LoVo (cell line): ENCODE measurements around the gene MINDY1.

Source experiments
- DNase-seq: peaks from one replicate; pipeline ENCODE4 v3.0.0-alpha.2; 2016; ENCODE audit warnings: low spot score

Gene MINDY1

GRCh38 chr1:150985179-150985825 is 21.4 kb downstream of the MINDY1 start:
- DNase-seq = no peak

- DNase-seq = peak; percentile 34
These were observed 24.6 kb downstream of the MINDY1 start, which contains the start of gene ANXA9 for GRCh38 chr1:150981805-150982712. ANXA9 (plus strand) TSS chr1:150982292; CDS start chr1:150983106, 814 bp downstream.

- peak; percentile 34 for DNase-seq
These were observed 25.4 kb downstream of the MINDY1 start for GRCh38 chr1:150981177-150981804.

- peak; percentile 91 for DNase-seq
These were observed 27.3 kb downstream of the MINDY1 start for GRCh38 chr1:150979092-150980056.

- peak; percentile 75 for DNase-seq
These were observed 29.6 kb downstream of the MINDY1 start for GRCh38 chr1:150976879-150977694.

- no peak for DNase-seq
These were observed 30.3 kb downstream of the MINDY1 start for GRCh38 chr1:150976401-150976821.

- DNase-seq = peak; percentile 69
These were observed 31.9 kb downstream of the MINDY1 start, which contains the start of gene CERS2 for GRCh38 chr1:150974580-150975478. CERS2 (minus strand) TSS chr1:150974835; CDS start chr1:150969090, 5,745 bp downstream.

- peak; percentile 13 for DNase-seq
These were observed 32.7 kb downstream of the MINDY1 start for GRCh38 chr1:150973836-150974579.

GRCh38 chr1:150973258-150973835 is 33.4 kb downstream of the MINDY1 start:
- DNase-seq = no peak

- DNase-seq = no peak
These were observed 34.2 kb downstream of the MINDY1 start for GRCh38 chr1:150972417-150972940.

GRCh38 chr1:150971583-150972416 is 34.9 kb downstream of the MINDY1 start:
- no peak for DNase-seq

- no peak for DNase-seq
These were observed 35.7 kb downstream of the MINDY1 start for GRCh38 chr1:150970808-150971582.

- DNase-seq = no peak
These were observed 37.1 kb downstream of the MINDY1 start for GRCh38 chr1:150969626-150970025.

GRCh38 chr1:150968491-150968890 is 38.2 kb downstream of the MINDY1 start:
- DNase-seq = no peak

GRCh38 chr1:150967936-150968335 is 38.8 kb downstream of the MINDY1 start:
- no peak for DNase-seq

- no peak for DNase-seq
These were observed 40.7 kb downstream of the MINDY1 start for GRCh38 chr1:150966011-150966410.
